Jurkat, Clone E6-1 (cell line): ENCODE data around the gene PRDM8.

ENCODE experiments used
- DNase-seq: peaks from one replicate; pipeline ENCODE4 v3.0.0-alpha.2; 2011; ENCODE audit warnings: low read depth, low spot score
- H3K4me3 ChIP-seq: 2 replicates; pipeline ENCODE4 v1.5.1; 2011; ENCODE audit warnings: mild to moderate bottlenecking, low read length, control low read depth, moderate library complexity

PRDM8 gene

GRCh38 chr4:80252427-80252826, 55.1 kb downstream of the PRDM8 start:
- no peak for DNase-seq
- no peak overlapping the region for H3K4me3 ChIP-seq

DNA sequence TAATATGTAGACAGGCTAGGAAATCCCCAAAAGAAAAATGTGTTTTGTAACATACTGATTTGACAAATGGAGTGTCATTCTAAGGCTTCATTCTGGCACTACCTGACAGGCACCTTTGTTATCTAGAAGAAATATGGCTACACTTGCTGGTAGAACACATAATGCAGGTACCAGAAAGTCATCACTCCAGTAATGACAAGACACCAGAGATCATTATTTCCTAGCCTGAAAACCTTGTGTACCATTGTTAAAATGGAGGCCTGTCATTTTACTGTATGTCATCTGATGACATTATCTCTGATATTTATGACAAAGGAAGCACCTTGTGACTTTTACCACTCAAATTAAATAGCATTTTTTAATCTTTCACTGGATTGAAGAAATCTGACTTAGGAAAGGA, 55.6 kb downstream of the PRDM8 start:
- no peak overlapping the region for H3K4me3 ChIP-seq
- DNase-seq, result no peak

- no peak overlapping the region for H3K4me3 ChIP-seq
- DNase-seq, result peak; percentile 20
Observed at GRCh38 chr4:80253510-80253909, 56.2 kb downstream of the PRDM8 start.
